Sigmoid colon (tissue), 7 donors: ENCODE data around the gene MAGEB2. TPM values are rescaled to one million over a fixed set of nuclear protein-coding genes. Genes with fewer than 3 reads are reported as not detected.

Experiments used
- DNase-seq: peaks from one replicate; pipeline ENCODE4 v3.0.0-alpha.2; 2019
- H3K27ac ChIP-seq, 4 donors: fragments of 200-600 bp; sonication (generic); one replicate each; pipeline ENCODE4 v1.5.1; 2016 to 2019; ENCODE audit warnings: mild to moderate bottlenecking in 1 of 4
- H3K27me3 ChIP-seq, 3 donors: fragments of 200-600 bp; sonication (generic); one replicate each; pipeline ENCODE4 v1.5.1; 2019; ENCODE audit warnings: mild to moderate bottlenecking in 1 of 3
- H3K36me3 ChIP-seq, 4 donors: fragments of 200-600 bp; sonication (generic); one replicate each; pipeline ENCODE4 v1.5.1; 2016 to 2019
- H3K4me1 ChIP-seq, 4 donors: fragments of 200-600 bp; sonication (generic); one replicate each; pipeline ENCODE4 v1.5.1; 2017 to 2019
- H3K4me3 ChIP-seq, 4 donors: fragments of 200-600 bp; sonication (generic); one replicate each; pipeline ENCODE4 v1.5.1; 2017 to 2019; ENCODE audit warnings: mild to moderate bottlenecking in 2 of 4, moderate library complexity in 1 of 4
- H3K9me3 ChIP-seq, 4 donors: fragments of 200-600 bp in 3 of 4; sonication (generic) in 3 of 4; one replicate each; pipeline versions ENCODE4 v1.5.1 to v1.6.1; 2013 to 2019
- CTCF ChIP-seq, 4 experiments: fragments of 450-650 bp in 3 of 4; fragments of 200-600 bp in 1 of 4; IDR thresholded peaks; one replicate each; pipeline ENCODE4 v1.5.1; 2016 to 2019; ENCODE audit warnings: antibody characterized with exemption in 4 of 4, mild to moderate bottlenecking in 3 of 4, moderate library complexity in 2 of 4
- EP300 ChIP-seq, 4 donors: sonication (generic); formaldehyde crosslinking; IDR thresholded peaks; one replicate each; pipeline ENCODE4 v1.6.1; 2017; ENCODE audit warnings: antibody characterized with exemption in 4 of 4
- POLR2A ChIP-seq, 2 donors: fragments of 450-650 bp; IDR thresholded peaks; one replicate each; pipeline ENCODE4 v1.6.1; 2016; ENCODE audit warnings: antibody characterized with exemption in 2 of 2, mild to moderate bottlenecking in 2 of 2, moderate library complexity in 2 of 2
- POLR2AphosphoS5 ChIP-seq, 4 donors: sonication (generic); formaldehyde crosslinking; IDR thresholded peaks; one replicate each; pipeline ENCODE4 v1.6.1; 2017; ENCODE audit warnings: antibody characterized with exemption in 4 of 4
- WGBS, 2 donors: extraction: QIAGEN DNeasy Blood & Tissue Kit; methylation state at CpG; one replicate each; pipeline ENCODE4 v1.1.7; 2013; 5-methylcytosine and 5-hydroxymethylcytosine counted together
- intact Hi-C: fragments of 100-400 bp; cut with DNase I; formaldehyde crosslinking; loops from one replicate; pipeline ENCODE4 v1.15.1; 2023
- polyA plus RNA-seq, 3 donors: library from polyadenylated mRNA; stranded (reverse); fragments of 200-250 nt; gene quantifications; one replicate each; pipeline ENCODE4 v1.2.3, GENCODE V29; 2013
- total RNA-seq, 4 donors: library from RNA; depleted of rRNA; stranded (reverse); fragments of >200 nt; gene quantifications; one replicate each; pipeline ENCODE4 v1.1.0, GENCODE V29; 2016
- donor health status: healthy with polysubstance abuse.
- donor health status: Bipolar disorder and iron deficiency.
- donor health status: healthy.

The MAGEB2 gene
- total and polyA plus RNA-seq, 7 donors = not detected

GRCh38 chrX:30246769-30247489 is 31.6 kb downstream of the MAGEB2 start, which contains the start of gene MAGEB1:
MAGEB1 (plus strand) TSS chrX:30247146; CDS start chrX:30250494, 3,348 bp downstream.
- TF ChIP-seq POLR2AphosphoS5 (IDR thresholded peaks at IDR 0.05) (no peak), POLR2A (IDR thresholded peaks at IDR 0.05) (no peak), EP300 (IDR thresholded peaks at IDR 0.05) (no peak), CTCF (IDR thresholded peaks at IDR 0.05) (no peak)
- Histone ChIP-seq H3K9me3 (no peaks in the 10 kb centered on the region), H3K4me1 (no peaks in the 10 kb centered on the region), H3K27me3 (no peaks in the 10 kb centered on the region), H3K27ac (no peak within 1 kb of the TSS), H3K4me3 (no peak within 1 kb of the TSS), H3K36me3 (no peaks in the 10 kb centered on the region)
- no peak for DNase-seq
- intact Hi-C loops = no loop called here
- WGBS, 2 donors = 91 to 92% methylated on average over 38 of the region's 38 CpGs

GRCh38 chrX:30248854-30249253 is 33.5 kb downstream of the MAGEB2 start:
- no peak for TF ChIP-seq CTCF (IDR thresholded peaks at IDR 0.05)
- no peak for TF ChIP-seq EP300 (IDR thresholded peaks at IDR 0.05)
- no peak for TF ChIP-seq POLR2A (IDR thresholded peaks at IDR 0.05)
- TF ChIP-seq POLR2AphosphoS5 (IDR thresholded peaks at IDR 0.05) = no peak
- Histone ChIP-seq H3K27me3 (no peaks in the 10 kb centered on the region), H3K4me3 (no peak overlapping the region), H3K4me1 (no peaks in the 10 kb centered on the region), H3K36me3 (no peaks in the 10 kb centered on the region), H3K27ac (no peak overlapping the region), H3K9me3 (no peaks in the 10 kb centered on the region)
- intact Hi-C loops = no loop called here
- WGBS, 2 donors = 74 to 87% methylated on average over 4 of the region's 4 CpGs
- no peak for DNase-seq

- Histone ChIP-seq H3K27me3 (no peaks in the 10 kb centered on the region), H3K4me3 (no peak overlapping the region), H3K36me3 (no peaks in the 10 kb centered on the region), H3K4me1 (no peaks in the 10 kb centered on the region), H3K9me3 (no peaks in the 10 kb centered on the region), H3K27ac (no peak overlapping the region)
- no peak for DNase-seq
- intact Hi-C loops = no loop called here
- no peak for TF ChIP-seq CTCF (IDR thresholded peaks at IDR 0.05)
- TF ChIP-seq POLR2AphosphoS5 (IDR thresholded peaks at IDR 0.05) = no peak
- TF ChIP-seq EP300 (IDR thresholded peaks at IDR 0.05) = no peak
- no peak for TF ChIP-seq POLR2A (IDR thresholded peaks at IDR 0.05)
- 96 to 100% methylated on average over 1 of the region's 1 CpG for WGBS, 2 donors
These were observed 37.9 kb downstream of the MAGEB2 start for GRCh38 chrX:30253257-30253656.

GRCh38 chrX:30259927-30260326 is 44.6 kb downstream of the MAGEB2 start:
- TF ChIP-seq EP300 (IDR thresholded peaks at IDR 0.05) (no peak), POLR2AphosphoS5 (IDR thresholded peaks at IDR 0.05) (no peak), CTCF (IDR thresholded peaks at IDR 0.05) (no peak), POLR2A (IDR thresholded peaks at IDR 0.05) (no peak)
- Histone ChIP-seq H3K9me3 (no peaks in the 10 kb centered on the region), H3K27me3 (no peaks in the 10 kb centered on the region), H3K4me1 (no peaks in the 10 kb centered on the region), H3K36me3 (no peaks in the 10 kb centered on the region), H3K27ac (no peak overlapping the region), H3K4me3 (no peak overlapping the region)
- WGBS, 2 donors = 50 to 82% methylated on average over 2 of the region's 2 CpGs
- intact Hi-C loops = no loop called here
- no peak for DNase-seq

- Histone ChIP-seq H3K36me3 (no peaks in the 10 kb centered on the region), H3K4me1 (no peaks in the 10 kb centered on the region), H3K9me3 (no peaks in the 10 kb centered on the region), H3K4me3 (no peak overlapping the region), H3K27ac (no peak overlapping the region), H3K27me3 (no peaks in the 10 kb centered on the region)
- DNase-seq = no peak
- intact Hi-C loops = no loop called here
- TF ChIP-seq CTCF (IDR thresholded peaks at IDR 0.05) (no peak), EP300 (IDR thresholded peaks at IDR 0.05) (no peak), POLR2A (IDR thresholded peaks at IDR 0.05) (no peak), POLR2AphosphoS5 (IDR thresholded peaks at IDR 0.05) (no peak)
These were observed 45.6 kb downstream of the MAGEB2 start for GRCh38 chrX:30261012-30261411.
